Mononuclear cell (primary cell): ENCODE data around the gene CAPN13. TPM values are rescaled to one million over a fixed set of nuclear protein-coding genes. Genes with fewer than 3 reads are reported as not detected.

Experiments
- H3K27me3 ChIP-seq: 2 replicates; pipeline ENCODE4 v1.6.0; 2011; ENCODE audit warnings: low read length, control low read depth; ENCODE audit not compliant: insufficient read depth
- H3K4me1 ChIP-seq: 2 replicates; pipeline ENCODE4 v1.5.1; 2011; ENCODE audit warnings: mild to moderate bottlenecking, low read length, control low read depth; ENCODE audit not compliant: insufficient read depth
- H3K4me3 ChIP-seq: 2 replicates; pipeline ENCODE4 v1.5.1; 2011; ENCODE audit warnings: mild to moderate bottlenecking, low read length, moderate library complexity
- H3K9me3 ChIP-seq: 2 replicates; pipeline ENCODE4 v1.5.1; 2011; ENCODE audit warnings: low read depth, mild to moderate bottlenecking, control low read depth, low read length
- total RNA-seq: library from RNA; depleted of rRNA; stranded (reverse); fragments of >200 nt; gene quantifications from one replicate; pipeline ENCODE4 v1.2.3, GENCODE V29; 2012

Gene CAPN13
- total RNA-seq, 1 donor = under 0.01 TPM

- H3K9me3 ChIP-seq = no peaks in the 10 kb centered on the region
- peaks cover 8% of the 10 kb centered on the region for H3K4me1 ChIP-seq
- no peaks in the 10 kb centered on the region for H3K27me3 ChIP-seq
- H3K4me3 ChIP-seq = no peak overlapping the region
These were observed 7.9 kb downstream of the CAPN13 start for GRCh38 chr2:30799366-30799765.

DNA sequence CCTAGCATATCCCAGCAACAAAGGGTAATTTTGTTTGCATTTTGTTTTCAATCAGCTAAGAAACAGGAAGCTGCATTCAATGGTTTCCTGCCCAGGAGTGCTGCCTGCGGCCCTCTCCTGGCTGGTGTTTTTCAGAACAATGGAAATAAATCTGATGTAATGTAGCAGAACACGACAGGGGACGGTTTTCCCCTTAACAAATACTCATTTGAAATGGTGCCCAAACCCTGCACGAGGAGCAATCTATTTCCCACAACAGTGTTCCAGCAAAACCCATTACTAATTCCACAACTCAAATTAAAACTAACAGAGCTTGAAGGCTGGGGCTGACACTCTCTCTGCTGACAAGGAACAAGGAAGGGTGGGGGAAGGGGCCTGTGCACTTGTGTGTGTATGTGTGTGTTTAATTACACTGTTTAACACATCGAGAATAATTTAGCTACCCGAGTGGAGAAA, 8.7 kb downstream of the CAPN13 start:
- Histone ChIP-seq H3K27me3 (no peaks in the 10 kb centered on the region), H3K4me3 (no peak overlapping the region)

GRCh38 chr2:30797381-30798015, 9.7 kb downstream of the CAPN13 start:
- Histone ChIP-seq H3K27me3 (no peaks in the 10 kb centered on the region), H3K9me3 (no peaks in the 10 kb centered on the region), H3K4me3 (no peak overlapping the region), H3K4me1 (peaks cover 8% of the 10 kb centered on the region)

More for the DNA sequence above, 8.7 kb downstream of the CAPN13 start:
- peaks cover 8% of the 10 kb centered on the region for H3K4me1 ChIP-seq
- no peaks in the 10 kb centered on the region for H3K9me3 ChIP-seq

DNA sequence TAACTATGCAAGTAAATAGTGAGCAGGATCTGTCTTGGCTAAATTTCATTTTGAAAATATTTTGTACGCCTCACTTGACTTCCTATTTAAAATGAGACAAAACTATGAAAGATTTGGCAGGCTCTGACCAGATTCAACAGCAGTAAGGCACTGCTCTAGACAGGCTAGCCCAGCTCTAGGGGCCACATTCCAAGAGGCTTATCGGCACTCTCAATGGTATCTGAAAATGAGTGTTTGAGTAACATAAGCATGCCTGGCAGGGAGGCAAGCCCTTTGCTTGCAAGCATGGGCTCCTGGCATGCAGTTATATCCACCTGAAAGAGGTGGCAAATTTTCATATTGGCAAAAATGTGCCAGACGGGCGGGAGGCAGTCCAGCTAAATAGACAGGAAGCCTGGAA, 10.5 kb downstream of the CAPN13 start:
- Histone ChIP-seq H3K4me1 (peaks cover 8% of the 10 kb centered on the region), H3K27me3 (no peaks in the 10 kb centered on the region), H3K9me3 (no peaks in the 10 kb centered on the region), H3K4me3 (no peak overlapping the region)

DNA sequence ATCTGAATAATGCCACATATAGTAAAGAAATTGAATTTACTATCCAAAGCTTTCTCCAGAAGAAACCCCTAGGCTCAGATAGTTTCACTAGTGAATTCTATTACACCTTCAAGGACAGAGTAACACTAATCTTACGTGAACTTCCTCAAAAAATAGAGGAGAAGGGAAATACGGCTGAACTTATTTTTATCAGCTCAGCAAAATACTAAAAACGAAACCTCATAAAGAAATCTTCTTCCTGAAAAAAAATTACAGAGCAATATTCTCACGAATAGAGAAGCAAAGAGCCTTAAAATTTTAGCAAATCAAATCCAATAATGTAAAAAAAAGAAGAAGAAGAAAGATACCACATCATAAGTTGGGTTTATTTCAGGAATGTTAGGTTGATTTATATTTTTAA, 14.7 kb downstream of the CAPN13 start:
- Histone ChIP-seq H3K9me3 (no peaks in the 10 kb centered on the region), H3K4me3 (no peak overlapping the region), H3K27me3 (no peaks in the 10 kb centered on the region), H3K4me1 (no peaks in the 10 kb centered on the region)

DNA sequence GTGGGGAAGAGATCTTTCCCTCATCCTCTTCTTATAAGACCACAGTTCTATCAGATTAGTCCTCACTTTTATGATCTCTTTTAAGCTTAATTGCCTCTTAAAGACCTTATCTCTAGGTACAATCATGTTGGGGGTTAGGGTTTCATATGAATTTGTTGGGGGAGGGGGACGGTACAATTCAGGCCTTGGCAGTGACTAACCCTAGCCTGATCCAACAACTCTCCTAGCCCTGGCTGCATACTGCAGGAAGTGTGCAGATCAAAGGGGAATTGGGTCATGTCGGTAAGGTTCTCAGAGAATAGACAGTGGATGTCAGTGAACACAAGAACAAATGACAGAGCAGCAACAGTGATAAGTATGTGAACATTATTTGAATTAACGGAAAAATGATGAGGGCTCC, 16.4 kb downstream of the CAPN13 start:
- Histone ChIP-seq H3K27me3 (no peaks in the 10 kb centered on the region), H3K4me3 (no peak overlapping the region), H3K4me1 (no peaks in the 10 kb centered on the region), H3K9me3 (no peaks in the 10 kb centered on the region)

DNA sequence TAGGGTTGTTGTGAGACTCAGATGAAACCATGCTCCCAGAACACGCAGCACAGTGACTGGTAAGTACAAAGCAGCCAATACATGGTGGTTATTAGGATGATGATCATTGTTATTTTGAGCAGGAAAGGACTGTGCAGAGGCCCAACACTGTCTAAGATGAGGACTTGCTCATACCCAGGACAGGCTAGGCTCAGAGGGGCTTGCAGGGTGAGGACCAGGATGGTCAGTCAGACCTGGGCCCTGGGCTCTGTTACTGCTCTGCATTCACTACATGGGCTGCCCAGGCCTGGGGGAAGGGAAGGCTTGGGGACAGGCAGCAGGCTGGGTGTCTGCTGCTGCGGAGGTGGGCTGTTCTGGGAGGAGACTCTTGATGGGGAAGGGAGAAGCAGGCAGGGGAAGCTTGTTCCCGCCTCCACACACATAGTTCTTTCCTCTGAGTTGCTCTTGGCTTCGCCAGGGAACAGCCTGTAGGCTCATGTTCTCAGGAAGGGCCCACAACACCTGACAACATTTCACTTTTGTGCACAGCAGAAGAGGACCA, 17.5 kb downstream of the CAPN13 start:
- Histone ChIP-seq H3K9me3 (no peaks in the 10 kb centered on the region), H3K4me1 (no peaks in the 10 kb centered on the region), H3K4me3 (no peak overlapping the region), H3K27me3 (no peaks in the 10 kb centered on the region)

- Histone ChIP-seq H3K9me3 (no peaks in the 10 kb centered on the region), H3K27me3 (no peaks in the 10 kb centered on the region), H3K4me3 (no peak overlapping the region), H3K4me1 (no peaks in the 10 kb centered on the region)
These were observed 20.1 kb downstream of the CAPN13 start for GRCh38 chr2:30786923-30787685.

GRCh38 chr2:30784682-30785081, 22.6 kb downstream of the CAPN13 start:
- Histone ChIP-seq H3K27me3 (no peaks in the 10 kb centered on the region), H3K4me1 (no peaks in the 10 kb centered on the region), H3K9me3 (no peaks in the 10 kb centered on the region), H3K4me3 (no peak overlapping the region)

- H3K4me3 ChIP-seq = no peak overlapping the region
- no peaks in the 10 kb centered on the region for H3K9me3 ChIP-seq
- H3K4me1 ChIP-seq = no peaks in the 10 kb centered on the region
These were observed 25.2 kb downstream of the CAPN13 start for GRCh38 chr2:30781961-30782533.

GRCh38 chr2:30781451-30781850, 25.8 kb downstream of the CAPN13 start:
- no peaks in the 10 kb centered on the region for H3K4me1 ChIP-seq

More at GRCh38 chr2:30781961-30782533, 25.2 kb downstream of the CAPN13 start:
- H3K27me3 ChIP-seq = no peaks in the 10 kb centered on the region

GRCh38 chr2:30780776-30781330, 26.4 kb downstream of the CAPN13 start:
- H3K4me1 ChIP-seq = no peaks in the 10 kb centered on the region
- no peak overlapping the region for H3K4me3 ChIP-seq
- no peaks in the 10 kb centered on the region for H3K27me3 ChIP-seq
- H3K9me3 ChIP-seq = no peaks in the 10 kb centered on the region

More at GRCh38 chr2:30781451-30781850, 25.8 kb downstream of the CAPN13 start:
- Histone ChIP-seq H3K27me3 (no peaks in the 10 kb centered on the region), H3K9me3 (no peaks in the 10 kb centered on the region), H3K4me3 (no peak overlapping the region)

DNA sequence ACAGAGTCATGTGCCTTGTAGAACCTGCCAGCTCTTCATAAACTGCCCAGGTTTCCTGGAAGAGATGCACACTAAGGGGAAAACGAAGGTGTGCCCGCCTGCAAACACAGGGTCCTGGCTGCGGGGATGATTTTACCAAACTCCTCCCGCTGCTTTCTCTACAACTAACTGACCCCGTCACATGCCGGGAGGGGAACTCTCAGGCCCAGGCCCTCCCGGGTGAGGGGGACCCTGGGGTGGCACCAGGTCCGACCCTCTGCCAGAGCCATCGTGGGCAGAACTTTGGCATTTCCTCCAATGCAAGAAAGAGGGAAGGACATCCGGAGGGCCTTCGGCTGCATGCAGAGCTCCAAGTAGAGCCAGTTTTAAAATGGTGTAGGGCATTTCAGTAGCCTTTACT, 28.6 kb downstream of the CAPN13 start:
- no peaks in the 10 kb centered on the region for H3K9me3 ChIP-seq
- H3K27me3 ChIP-seq = no peaks in the 10 kb centered on the region
- H3K4me1 ChIP-seq = no peaks in the 10 kb centered on the region
- H3K4me3 ChIP-seq = no peak overlapping the region

DNA sequence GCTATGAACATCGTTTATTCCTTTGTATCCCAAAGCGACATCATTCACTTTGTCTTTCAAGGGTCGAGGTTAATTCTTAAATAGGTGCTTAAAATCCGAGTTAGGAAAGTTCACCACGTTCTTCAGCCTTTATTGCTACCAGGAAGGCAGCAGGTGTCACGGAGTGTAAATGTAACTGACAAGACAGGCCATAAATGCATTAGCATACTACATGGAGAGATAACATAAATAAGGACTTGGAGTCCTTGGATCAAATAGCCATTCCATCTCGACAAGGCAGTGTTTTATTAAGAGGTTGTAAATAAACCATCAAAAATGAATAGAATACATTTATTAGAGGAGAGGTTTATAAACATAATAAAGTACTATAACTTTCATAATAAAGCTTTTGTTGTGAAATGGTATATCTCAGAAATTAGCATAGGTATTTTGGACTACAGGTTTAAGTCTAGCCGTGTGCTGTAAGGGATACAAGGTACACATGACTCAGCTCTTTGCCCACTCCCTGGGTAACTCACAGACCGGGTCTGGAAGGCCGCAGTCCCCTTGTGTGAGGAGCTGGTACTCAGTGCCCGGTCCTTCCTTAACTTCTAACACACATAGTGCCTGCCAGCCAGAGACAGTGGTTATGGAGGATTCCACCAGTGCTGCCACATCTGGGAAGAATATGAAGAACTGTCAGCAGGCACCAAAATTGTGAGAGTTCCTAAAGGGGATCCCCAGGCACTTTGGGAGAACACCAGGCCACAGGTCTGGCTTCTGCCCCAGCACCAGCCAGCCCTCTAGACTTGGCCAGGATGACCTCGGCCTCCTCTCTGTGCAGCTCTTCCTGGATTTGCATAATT, 29.4 kb downstream of the CAPN13 start:
- Histone ChIP-seq H3K4me1 (no peaks in the 10 kb centered on the region), H3K9me3 (no peaks in the 10 kb centered on the region)

More for the DNA sequence above, 29.4 kb downstream of the CAPN13 start:
- H3K27me3 ChIP-seq = no peaks in the 10 kb centered on the region
- H3K4me3 ChIP-seq = no peak overlapping the region
